ENCODE measurements around the gene LGR5. TPM values are rescaled to one million over a fixed set of nuclear protein-coding genes. Genes with fewer than 3 reads are reported as not detected.

The LGR5 gene
- total and polyA plus RNA-seq, 2 of the 4 experiments (the other 2 are of a cell fraction), result not detected

GRCh38 chr12:71562676-71563595, 123.3 kb downstream of the LGR5 start:
- in situ Hi-C loops (cut with MboI; ENCODE audit: low sequenced_read_pairs) (no loop called here), dilution Hi-C loops (cut with HindIII; ENCODE audit: low sequenced_read_pairs, unreplicated experiment) (no loop called here)
- no peak overlapping the region for H3K9ac ChIP-seq (ENCODE audit: low read depth, low read length)

More at GRCh38 chr12:71562676-71563595, 123.3 kb downstream of the LGR5 start:
- H4K5ac ChIP-seq (ENCODE audit: low read depth, low read length), result no peak overlapping the region
- H3K4me3 ChIP-seq (ENCODE audit: insufficient read depth, low read depth, low read length), result no peak overlapping the region
- CTCF ChIA-PET, result no interaction called here
- H3K4ac ChIP-seq (ENCODE audit: low read depth, low read length), result no peak overlapping the region
- POLR2A ChIA-PET (ENCODE audit: unreplicated experiment), result no interaction called here
- no peak overlapping the region for H2BK120ac ChIP-seq (ENCODE audit: low read depth, low read length)
- H3K4me1 ChIP-seq (ENCODE audit: control insufficient read depth, insufficient read depth, low read length), result peaks cover 2% of the 10 kb centered on the region
- H3K9me3 ChIP-seq (ENCODE audit: control insufficient read depth, insufficient read depth, low read length), result no peaks in the 10 kb centered on the region
- H2BK20ac ChIP-seq (ENCODE audit: low read depth, low read length), result no peak overlapping the region
- H3K23ac ChIP-seq (ENCODE audit: low read depth, low read length), result no peak overlapping the region
- no peak overlapping the region for H2BK5ac ChIP-seq (ENCODE audit: low read depth, low read length, poor library complexity, severe bottlenecking)
- H3K14ac ChIP-seq (replicated peaks; ENCODE audit: low read depth, low read length), result no peak overlapping the region; the same call in 1 of the 2 replicates
- no peak overlapping the region for H3K18ac ChIP-seq (ENCODE audit: low read depth, low read length)
- H3K27me3 ChIP-seq (ENCODE audit: control insufficient read depth, insufficient read depth, low read length), result peaks cover 4% of the 10 kb centered on the region; the same call in 1 of the 2 replicates
- no peak overlapping the region for H2BK15ac ChIP-seq (ENCODE audit: low read depth, low read length)
- no peak overlapping the region for H2AK5ac ChIP-seq (ENCODE audit: low read depth, low read length)
- no peak overlapping the region for H4K91ac ChIP-seq (ENCODE audit: insufficient read depth, low read depth, low read length)
- peak overlapping the region; percentile 65 for H2AFZ ChIP-seq (replicated peaks; ENCODE audit: low read length, poor library complexity)
- H3K9me1 ChIP-seq (ENCODE audit: insufficient read depth, low read length), result no peaks in the 10 kb centered on the region
- ATAC-seq (ENCODE audit: low read depth) (no peak), DNase-seq (no peak)
- no peak overlapping the region for H2AK9ac ChIP-seq (replicated peaks; ENCODE audit: low read depth, low read length, poor library complexity)
- no peak overlapping the region for H3K56ac ChIP-seq (ENCODE audit: extremely low read depth, insufficient read depth, low read length)
- H3K36me3 ChIP-seq (ENCODE audit: control insufficient read depth, insufficient read depth, low read length), result no peaks in the 10 kb centered on the region
- H3K79me1 ChIP-seq (ENCODE audit: low read depth in 1 of 2, low read length in 2 of 2), result no peaks in the 10 kb centered on the region
- no peak overlapping the region for H4K8ac ChIP-seq (ENCODE audit: low read depth in 2 of 2, low read length in 2 of 2)
- intact Hi-C loops (cut with micrococcal nuclease), result loop anchor here (5.0 kb wide), 1 partner anchor 39 kb away; no protein-coding TSS in a partner anchor
- no peaks in the 10 kb centered on the region for H4K20me1 ChIP-seq (ENCODE audit: insufficient read depth, low read length)
- no TSS peak for BruUV-seq (replicated peaks)
- TF ChIP-seq CTCF (conservative IDR thresholded peaks at IDR 0.05; ENCODE audit: low read depth, low read length) (no peak), NFE2L2 (IDR thresholded peaks at IDR 0.05; ENCODE audit: low read depth, low read length) (no peak), FOS (IDR thresholded peaks at IDR 0.05; ENCODE audit: low read depth, low read length) (no peak), MXI1 (IDR thresholded peaks at IDR 0.05; ENCODE audit: borderline replicate concordance, low read depth, low read length) (no peak), CHD1 (IDR thresholded peaks at IDR 0.05; ENCODE audit: low read depth, low read length) (no peak), MAZ (IDR thresholded peaks at IDR 0.05; ENCODE audit: borderline replicate concordance, low read depth, low read length) (no peak), RAD21 (IDR thresholded peaks at IDR 0.05; ENCODE audit: low read length) (no peak)
- H3K4me2 ChIP-seq (ENCODE audit: low read depth, low read length), result no peak overlapping the region
- 81% methylated on average over 6 of the region's 11 CpGs; no CpG with 5 or more reads in 1 of the 2 experiments for WGBS, 2 experiments (ENCODE audit: extremely low coverage in 2 of 2, insufficient read length in 1 of 2)
- no peak overlapping the region for H3K27ac ChIP-seq (ENCODE audit: insufficient read depth, low read length)

Measured in IMR-90 (cell line).